Ovary (tissue), 9 donors: ENCODE results near the gene STK32A. TPM values are rescaled to one million over a fixed set of nuclear protein-coding genes. Genes with fewer than 3 reads are reported as not detected.

Source experiments
- DNase-seq, 5 donors: peaks; one replicate each; pipeline ENCODE4 v3.0.0-alpha.2; 2019 to 2020
- H3K27ac ChIP-seq, 2 donors: fragments of 200-600 bp; one replicate each; pipeline versions ENCODE4 v1.5.1 to v1.8.0; 2019 to 2022
- H3K27me3 ChIP-seq: fragments of 200-600 bp; one replicate; pipeline ENCODE4 v1.8.0; 2022
- H3K36me3 ChIP-seq: fragments of 200-600 bp; sonication (generic); one replicate; pipeline ENCODE4 v1.5.1; 2019
- H3K4me1 ChIP-seq: one replicate; pipeline ENCODE4 v1.8.1; 2013; ENCODE audit warnings: mild to moderate bottlenecking, moderate library complexity; ENCODE audit not compliant: insufficient read depth
- H3K4me3 ChIP-seq: fragments of 200-600 bp; sonication (generic); one replicate; pipeline ENCODE4 v1.5.1; 2017
- H3K9me3 ChIP-seq, 2 donors: fragments of 200-600 bp in 1 of 2; sonication (generic) in 1 of 2; one replicate each; pipeline versions ENCODE4 v1.5.1 to v1.8.1; 2013 to 2019; ENCODE audit warnings: mild to moderate bottlenecking in 1 of 2, moderate library complexity in 1 of 2
- CTCF ChIP-seq, 3 donors: fragments of 450-650 bp in 2 of 3; fragments of 200-600 bp in 1 of 3; IDR thresholded peaks; one replicate each; pipeline versions ENCODE4 v1.5.1 to v1.8.0; 2016 to 2022; ENCODE audit warnings: antibody characterized with exemption in 3 of 3, mild to moderate bottlenecking in 1 of 3
- EP300 ChIP-seq: sonication (generic); formaldehyde crosslinking; IDR thresholded peaks from one replicate; pipeline ENCODE4 v1.6.1; 2017; ENCODE audit warnings: antibody characterized with exemption
- POLR2A ChIP-seq: fragments of 450-650 bp; IDR thresholded peaks from one replicate; pipeline ENCODE4 v1.6.1; 2017; ENCODE audit warnings: antibody characterized with exemption, mild to moderate bottlenecking, moderate library complexity
- WGBS, 3 donors: extraction: QIAGEN DNeasy Blood & Tissue Kit in 1 of 3; methylation state at CpG; one replicate each; pipeline versions ENCODE4 v1.1.5 to v1.1.7; 2013 to 2017; 5-methylcytosine and 5-hydroxymethylcytosine counted together
- intact Hi-C, 4 donors: fragments of 100-400 bp; cut with DNase I; formaldehyde crosslinking; loops; one replicate each; pipeline versions ENCODE4 v1.11.0 to v1.15.1; 2022 to 2023
- polyA plus RNA-seq, 2 donors: library from polyadenylated mRNA; stranded (reverse); fragments of 200-250 nt in 1 of 2; fragments of 350-450 nt in 1 of 2; fragmentation: Illumina TruSeq in 1 of 2; extraction: RNeasy Lipid Tissue Mini Kit (QIAGEN cat#74804) in 1 of 2; gene quantifications; one replicate each; pipeline ENCODE4 v1.2.3, GENCODE V29; 2013 to 2014
- small RNA-seq: library from RNA; depleted of rRNA; stranded (forward); fragments of <200 nt; gene quantifications from one replicate; pipeline ENCODE3, GENCODE V24; 2016
- total RNA-seq, 7 donors: library from RNA; depleted of rRNA in 2 of 7; stranded (reverse); fragments of >200 nt in 2 of 7; fragmentation: NEBNext Ultra II Directional in 3 of 7; extraction: Animal tissue kit (Norgen Biotek cat#: 25700) in 3 of 7; gene quantifications; one replicate each; pipeline versions ENCODE4 v1.1.0 to v1.2.4, GENCODE V29; 2016 to 2023
- donor health status: DM: no; HTN: no; CAD: no; lungs with moderate emphysema.
- donor health status: DM: no; HTN: no; CAD: no.
- donor health status: Bipolar disorder and iron deficiency.
- donor health status: DM: yes; HTN: yes; CAD: no.
- donor health status: DM: no; HTN: no; CAD: no.
- donor health status: DM: yes; HTN: yes; CAD: no.

The STK32A gene
- total and polyA plus RNA-seq, 9 donors: 1.8 to 9.0 (median 6.4) TPM

DNA sequence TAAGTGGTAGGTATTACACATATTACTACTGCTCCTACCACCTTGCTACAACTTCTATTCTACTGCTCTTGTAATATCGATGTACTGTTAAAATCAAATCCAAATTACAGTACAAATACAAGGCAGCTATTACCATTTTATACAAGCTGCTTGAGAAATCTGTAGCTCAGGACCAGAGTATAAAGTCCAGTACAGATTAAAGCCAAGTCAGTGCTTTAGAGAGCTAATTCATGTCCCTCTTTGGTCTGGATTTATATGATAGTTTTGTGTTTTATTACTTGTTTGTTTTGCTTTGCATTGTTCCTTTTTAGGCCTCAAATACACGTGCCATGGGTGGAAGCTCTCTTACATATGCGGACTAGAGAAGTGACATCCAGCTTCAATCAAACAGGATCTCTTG is 199.2 kb downstream of the STK32A start:
- 71 to 73% (median 72%) methylated on average over 3 of the region's 3 CpGs for WGBS, 3 donors
- DNase-seq: no peak
- TF ChIP-seq CTCF (IDR thresholded peaks at IDR 0.05): no peak
- no peak for TF ChIP-seq POLR2A
- TF ChIP-seq EP300: no peak
- no peaks in the 10 kb centered on the region for H3K36me3 ChIP-seq
- H3K9me3 ChIP-seq: no peaks in the 10 kb centered on the region
- H3K27ac ChIP-seq: no peak overlapping the region
- H3K27me3 ChIP-seq: no peaks in the 10 kb centered on the region
- peaks cover 31% of the 10 kb centered on the region for H3K4me1 ChIP-seq
- intact Hi-C loops: no loop called here
- no peak overlapping the region for H3K4me3 ChIP-seq

GRCh38 chr5:147436596-147436995 is 201.8 kb downstream of the STK32A start:
- WGBS, 3 donors: 88 to 95% (median 90%) methylated on average over 3 of the region's 3 CpGs
- Histone ChIP-seq H3K27ac (no peak overlapping the region), H3K4me1 (peaks cover 34% of the 10 kb centered on the region), H3K4me3 (no peak overlapping the region), H3K36me3 (no peaks in the 10 kb centered on the region), H3K27me3 (no peaks in the 10 kb centered on the region), H3K9me3 (no peaks in the 10 kb centered on the region)
- TF ChIP-seq EP300: no peak
- no peak for TF ChIP-seq POLR2A
- no peak for TF ChIP-seq CTCF (IDR thresholded peaks at IDR 0.05)
- intact Hi-C loops: no loop called here
- DNase-seq: no peak

- Histone ChIP-seq H3K4me3 (no peak overlapping the region), H3K4me1 (peaks cover 29% of the 10 kb centered on the region), H3K27me3 (no peaks in the 10 kb centered on the region), H3K27ac (no peak overlapping the region), H3K9me3 (no peaks in the 10 kb centered on the region), H3K36me3 (no peaks in the 10 kb centered on the region)
- intact Hi-C loops: no loop called here
- TF ChIP-seq POLR2A (no peak), CTCF (IDR thresholded peaks at IDR 0.05) (no peak), EP300 (no peak)
- WGBS, 3 donors: 76 to 83% (median 80%) methylated on average over 6 of the region's 6 CpGs
- no peak for DNase-seq
These were observed 202.4 kb downstream of the STK32A start for GRCh38 chr5:147437161-147437596.

Small RNAs within 50 kb of the gene (small RNA-seq; reads per million reads assigned to genes)
- gene AC011373.1: not detected
